ENCODE data around the gene TRHDE. TPM values are rescaled to one million over a fixed set of nuclear protein-coding genes. Genes with fewer than 3 reads are reported as not detected.

The TRHDE gene
- total and polyA plus RNA-seq, 2 donors (not counting 3 experiments of a cell fraction or from before 2014, with no cell fraction given), result not detected

GRCh38 chr12:72522411-72522810, 250.2 kb downstream of the TRHDE start:
- TF ChIP-seq POLR2AphosphoS5 (IDR thresholded peaks at IDR 0.05; ENCODE audit: insufficient read depth, low read depth, low read length), result no peak
- intact Hi-C loops (cut with micrococcal nuclease), result no loop called here
- Histone ChIP-seq H3K4me3 (replicated peaks in 1 of 3; ENCODE audit: insufficient read depth in 1 of 3, low read depth in 1 of 3, low read length in 3 of 3) (no peak overlapping the region), H3K27me3 (ENCODE audit: control insufficient read depth in 2 of 2, insufficient read depth in 2 of 2, low read length in 2 of 2) (no peaks in the 10 kb centered on the region), H3K9ac (replicated peaks; ENCODE audit: extremely low read depth, insufficient read depth, low read length) (no peak overlapping the region), H3K4me2 (ENCODE audit: insufficient read depth, low read length) (no peak overlapping the region), H2AFZ (ENCODE audit: low read depth, low read length) (no peak overlapping the region), H3K9me1 (replicated peaks; ENCODE audit: control insufficient read depth, extremely low read depth, insufficient read depth, low read length) (no peaks in the 10 kb centered on the region), H3K36me3 (ENCODE audit: control insufficient read depth in 2 of 2, extremely low read depth in 1 of 2, insufficient read depth in 2 of 2, low read length in 2 of 2) (no peaks in the 10 kb centered on the region), H3K9me3 (replicated peaks; ENCODE audit: control insufficient read depth, insufficient read depth, low read length) (peaks cover 2% of the 10 kb centered on the region), H3K79me2 (ENCODE audit: control insufficient read depth, insufficient read depth, low read length) (no peaks in the 10 kb centered on the region), H3K27ac (ENCODE audit: insufficient read depth, low read depth, low read length) (no peak overlapping the region), H3K4me1 (ENCODE audit: control insufficient read depth, extremely low read depth, insufficient read depth, low read length) (no peaks in the 10 kb centered on the region), H4K20me1 (replicated peaks; ENCODE audit: control insufficient read depth, extremely low read depth, insufficient read depth, low read length) (no peaks in the 10 kb centered on the region)
- ChIA-PET POLR2A (no interaction called here), CTCF (no interaction called here)
- dilution Hi-C loops (cut with MboI; ENCODE audit: extremely low pct_ligation_motif_present, low sequenced_read_pairs), result no loop called here
- FAIRE-seq (no peak), DNase-seq (ENCODE audit: low read depth, low spot score) (no peak)
- no TSS peak for BruUV-seq (replicated peaks)

DNA sequence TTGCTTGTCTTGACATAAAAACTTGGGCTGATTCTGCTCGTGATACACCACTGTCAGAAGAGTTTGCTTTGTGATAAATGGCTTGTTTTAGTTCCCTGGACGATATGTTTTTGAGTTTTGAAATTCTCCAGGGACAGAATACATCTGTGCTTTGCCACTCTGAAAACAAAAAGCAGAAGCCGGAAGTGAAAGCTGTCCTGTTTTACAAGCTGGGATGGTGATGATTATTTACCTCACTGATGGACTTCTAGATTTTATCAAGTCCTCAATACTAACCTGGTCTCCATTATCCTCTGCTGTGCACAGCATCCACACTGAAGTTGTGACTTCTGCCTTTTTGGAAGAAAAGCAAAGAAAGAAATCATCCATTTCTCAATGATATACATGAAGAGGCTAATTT, 251.6 kb downstream of the TRHDE start:
- Histone ChIP-seq H2AFZ (ENCODE audit: low read depth, low read length) (no peak overlapping the region), H3K4me2 (ENCODE audit: insufficient read depth, low read length) (no peak overlapping the region), H3K27ac (ENCODE audit: insufficient read depth, low read depth, low read length) (no peak overlapping the region), H3K79me2 (ENCODE audit: control insufficient read depth, insufficient read depth, low read length) (no peaks in the 10 kb centered on the region), H3K36me3 (ENCODE audit: control insufficient read depth in 2 of 2, extremely low read depth in 1 of 2, insufficient read depth in 2 of 2, low read length in 2 of 2) (no peaks in the 10 kb centered on the region), H4K20me1 (replicated peaks; ENCODE audit: control insufficient read depth, extremely low read depth, insufficient read depth, low read length) (no peaks in the 10 kb centered on the region), H3K9me1 (replicated peaks; ENCODE audit: control insufficient read depth, extremely low read depth, insufficient read depth, low read length) (no peaks in the 10 kb centered on the region), H3K4me1 (ENCODE audit: control insufficient read depth, extremely low read depth, insufficient read depth, low read length) (no peaks in the 10 kb centered on the region), H3K4me3 (replicated peaks in 1 of 3; ENCODE audit: insufficient read depth in 1 of 3, low read depth in 1 of 3, low read length in 3 of 3) (no peak overlapping the region), H3K27me3 (ENCODE audit: control insufficient read depth in 2 of 2, insufficient read depth in 2 of 2, low read length in 2 of 2) (no peaks in the 10 kb centered on the region), H3K9me3 (replicated peaks; ENCODE audit: control insufficient read depth, insufficient read depth, low read length) (peaks cover 2% of the 10 kb centered on the region), H3K9ac (replicated peaks; ENCODE audit: extremely low read depth, insufficient read depth, low read length) (no peak overlapping the region)
- dilution Hi-C loops (cut with MboI; ENCODE audit: extremely low pct_ligation_motif_present, low sequenced_read_pairs), result no loop called here
- CTCF ChIA-PET, result no interaction called here
- POLR2A ChIA-PET, result no interaction called here
- TF ChIP-seq JUN (IDR thresholded peaks at IDR 0.05; ENCODE audit: borderline replicate concordance, insufficient read depth, insufficient read length, low read depth), result no peak
- no peak for TF ChIP-seq FOS (IDR thresholded peaks at IDR 0.05; ENCODE audit: borderline replicate concordance, insufficient read depth, low read length)
- TF ChIP-seq GATA2 (IDR thresholded peaks at IDR 0.05; ENCODE audit: insufficient read depth, insufficient read length, low read depth, low read length), result no peak
- TF ChIP-seq EZH2 (IDR thresholded peaks at IDR 0.05; ENCODE audit: borderline replicate concordance, low read depth, low read length, severe bottlenecking), result no peak
- TF ChIP-seq MAX (IDR thresholded peaks at IDR 0.05; ENCODE audit: insufficient read depth, insufficient read length), result no peak
- no peak for TF ChIP-seq POLR2AphosphoS5 (IDR thresholded peaks at IDR 0.05; ENCODE audit: insufficient read depth, low read depth, low read length)
- TF ChIP-seq POLR2A (IDR thresholded peaks at IDR 0.05; ENCODE audit: low read depth, low read length), result no peak
- TF ChIP-seq, protein P1, sequence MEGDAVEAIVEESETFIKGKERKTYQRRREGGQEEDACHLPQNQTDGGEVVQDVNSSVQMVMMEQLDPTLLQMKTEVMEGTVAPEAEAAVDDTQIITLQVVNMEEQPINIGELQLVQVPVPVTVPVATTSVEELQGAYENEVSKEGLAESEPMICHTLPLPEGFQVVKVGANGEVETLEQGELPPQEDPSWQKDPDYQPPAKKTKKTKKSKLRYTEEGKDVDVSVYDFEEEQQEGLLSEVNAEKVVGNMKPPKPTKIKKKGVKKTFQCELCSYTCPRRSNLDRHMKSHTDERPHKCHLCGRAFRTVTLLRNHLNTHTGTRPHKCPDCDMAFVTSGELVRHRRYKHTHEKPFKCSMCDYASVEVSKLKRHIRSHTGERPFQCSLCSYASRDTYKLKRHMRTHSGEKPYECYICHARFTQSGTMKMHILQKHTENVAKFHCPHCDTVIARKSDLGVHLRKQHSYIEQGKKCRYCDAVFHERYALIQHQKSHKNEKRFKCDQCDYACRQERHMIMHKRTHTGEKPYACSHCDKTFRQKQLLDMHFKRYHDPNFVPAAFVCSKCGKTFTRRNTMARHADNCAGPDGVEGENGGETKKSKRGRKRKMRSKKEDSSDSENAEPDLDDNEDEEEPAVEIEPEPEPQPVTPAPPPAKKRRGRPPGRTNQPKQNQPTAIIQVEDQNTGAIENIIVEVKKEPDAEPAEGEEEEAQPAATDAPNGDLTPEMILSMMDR (IDR thresholded peaks at IDR 0.05; ENCODE audit: extremely low read depth in 1 of 2, insufficient read depth in 1 of 2, low read depth in 1 of 2, low read length in 2 of 2), result no peak
- no peak for TF ChIP-seq MYC (IDR thresholded peaks at IDR 0.05; ENCODE audit: low read depth, low read length)
- FAIRE-seq, result no peak
- BruUV-seq (replicated peaks), result no TSS peak
- no peak for DNase-seq (ENCODE audit: low read depth, low spot score)
- intact Hi-C loops (cut with micrococcal nuclease), result no loop called here
